Midbrain (tissue), 1 donor: ENCODE results near the gene MLH1.
"Not testable (repeated sequence)": the region's sequence is repeated elsewhere in the genome, so short reads cannot be mapped to it uniquely, and the experiment has no call there.

Experiments
- DNase-seq: peaks from one replicate; lab custom pipeline; 2025; lab: John Stamatoyannopoulos, UW

Gene MLH1

DNA sequence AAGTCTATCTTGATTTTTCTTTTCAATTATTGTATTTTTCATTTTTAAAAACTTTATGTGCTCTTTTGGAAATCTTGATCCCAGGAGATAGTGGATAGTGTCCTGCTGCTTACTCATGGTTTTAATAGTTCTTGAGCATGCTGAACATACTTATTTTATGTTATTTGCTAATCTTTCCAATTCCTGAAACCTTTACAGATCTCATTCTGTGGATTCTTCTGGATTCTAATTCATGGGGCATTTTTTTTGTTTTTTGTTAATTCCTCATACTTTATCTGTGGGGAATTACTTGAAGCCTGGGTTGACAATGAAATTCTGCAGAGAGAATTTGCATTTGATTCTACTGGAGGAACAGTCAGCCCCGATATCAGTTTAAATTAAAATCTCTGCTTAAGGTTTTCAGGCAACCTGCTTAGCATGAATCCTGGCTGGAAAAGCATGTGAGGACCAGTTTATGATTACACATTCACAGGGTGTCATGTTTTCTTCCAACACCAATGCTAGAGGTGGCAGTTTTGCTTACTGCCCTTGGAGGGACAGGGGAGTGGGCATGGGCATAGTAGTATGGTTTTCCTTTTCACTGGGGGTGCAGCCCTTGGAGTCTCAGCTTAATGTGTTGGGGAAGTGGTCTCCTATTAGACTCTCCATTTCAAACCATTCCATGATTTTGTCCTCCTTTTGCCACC is 46.0 kb downstream of the MLH1 start:
- DNase-seq: no peak

DNA sequence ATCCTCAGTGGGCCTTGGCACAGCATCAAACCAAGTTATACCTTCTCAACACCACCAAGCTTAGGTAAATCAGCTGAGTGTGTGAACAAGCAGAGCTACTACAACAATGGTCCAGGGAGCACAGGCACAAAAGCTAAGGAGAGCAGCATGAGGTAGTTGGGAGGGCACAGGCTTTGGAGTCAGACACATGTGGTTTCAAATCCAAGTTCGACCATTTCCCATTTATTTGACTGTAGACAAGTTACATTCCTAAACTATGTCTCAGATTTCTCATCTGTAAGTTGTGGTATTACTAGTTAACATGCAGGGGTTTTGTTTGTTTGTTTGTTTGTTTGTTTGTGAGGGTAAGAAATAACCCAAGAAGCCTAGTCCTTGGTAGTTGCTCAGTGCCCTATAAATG is 46.9 kb downstream of the MLH1 start:
- DNase-seq: no peak

DNA sequence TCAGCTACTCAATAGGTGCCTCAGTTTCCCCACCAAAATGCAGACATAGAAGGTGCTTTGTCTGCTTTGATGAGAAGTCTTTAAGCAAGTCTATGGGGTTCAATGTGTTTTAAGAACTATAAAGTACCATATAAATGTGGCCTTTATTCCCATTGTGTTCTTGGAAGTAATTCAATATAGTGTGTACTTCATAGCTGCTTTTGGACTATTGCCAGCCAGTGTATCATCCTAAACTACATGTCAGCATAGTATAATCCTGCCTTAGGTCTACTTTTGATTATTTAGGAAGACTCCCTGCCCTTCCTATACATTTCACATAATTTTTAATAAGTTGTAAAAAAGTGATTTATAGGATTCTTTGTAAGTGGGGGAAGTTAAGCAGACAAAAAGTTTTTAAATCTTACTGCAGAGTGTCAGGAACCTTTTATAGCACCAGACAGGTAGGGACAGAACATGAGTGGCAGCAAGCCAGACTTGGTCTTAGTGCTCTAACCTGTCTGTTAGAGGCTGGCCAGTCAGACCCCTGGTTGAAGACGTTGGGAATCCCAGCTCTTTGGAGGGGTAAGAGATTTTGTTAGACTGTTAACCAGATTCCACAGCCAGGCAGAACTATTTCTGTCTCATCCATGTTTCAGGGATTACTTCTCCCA is 48.4 kb downstream of the MLH1 start:
- DNase-seq: no peak

- not testable (repeated sequence) for DNase-seq
Observed at GRCh38 chr3:37042712-37043111, 49.4 kb downstream of the MLH1 start.

DNA sequence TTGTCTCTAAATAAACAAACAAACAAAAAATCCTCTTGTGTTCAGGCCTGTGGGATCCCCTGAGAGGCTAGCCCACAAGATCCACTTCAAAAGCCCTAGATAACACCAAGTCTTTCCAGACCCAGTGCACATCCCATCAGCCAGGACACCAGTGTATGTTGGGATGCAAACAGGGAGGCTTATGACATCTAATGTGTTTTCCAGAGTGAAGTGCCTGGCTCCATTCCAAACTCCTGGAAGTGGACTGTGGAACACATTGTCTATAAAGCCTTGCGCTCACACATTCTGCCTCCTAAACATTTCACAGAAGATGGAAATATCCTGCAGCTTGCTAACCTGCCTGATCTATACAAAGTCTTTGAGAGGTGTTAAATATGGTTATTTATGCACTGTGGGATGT is 57.0 kb downstream of the MLH1 start:
- no peak for DNase-seq

DNA sequence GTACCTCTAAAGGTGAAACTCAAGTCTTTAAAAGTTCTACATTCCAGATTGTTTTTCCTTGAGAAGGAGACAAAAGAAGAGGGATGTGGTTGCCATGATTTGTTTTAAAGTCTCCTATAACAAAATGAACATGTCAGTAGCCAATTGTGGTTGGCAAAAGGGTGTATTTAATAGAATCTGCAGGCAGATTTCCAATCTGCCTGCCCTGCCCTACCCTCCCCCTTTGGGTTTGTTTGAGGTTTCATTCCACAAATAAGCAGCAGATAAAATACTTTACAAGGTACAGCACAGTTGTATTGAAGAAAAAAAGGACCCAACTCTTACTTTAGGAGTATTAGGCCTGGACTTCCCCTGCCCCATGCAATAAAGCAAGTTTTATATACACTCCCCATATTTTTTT is 59.5 kb downstream of the MLH1 start:
- DNase-seq: no peak

GRCh38 chr3:37053337-37053736 is 60.0 kb downstream of the MLH1 start:
- peak; percentile 41 for DNase-seq

DNA sequence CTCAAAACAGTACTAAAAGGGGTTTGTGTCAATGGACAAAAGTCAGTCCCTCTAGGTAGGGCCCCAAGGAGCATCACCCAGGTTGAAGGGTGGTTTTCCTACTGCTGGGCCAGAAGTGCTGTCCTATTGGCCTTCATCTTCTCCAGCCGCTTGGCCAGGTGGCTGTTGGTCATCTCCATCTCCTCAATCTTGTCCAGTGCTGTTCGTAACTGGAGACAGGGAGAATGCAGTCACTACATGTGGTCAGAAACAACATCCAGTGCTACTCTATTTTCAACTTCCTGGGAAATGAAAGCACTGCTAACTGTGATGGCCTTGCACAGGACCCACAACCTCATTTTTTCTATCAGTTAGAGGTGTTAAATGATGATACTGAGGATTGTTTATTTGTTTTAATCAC is 60.4 kb downstream of the MLH1 start:
- no peak for DNase-seq

GRCh38 chr3:37054370-37054769 is 61.1 kb downstream of the MLH1 start:
- DNase-seq: no peak

- not testable (repeated sequence) for DNase-seq
Observed at GRCh38 chr3:37055077-37055476, 61.8 kb downstream of the MLH1 start.

GRCh38 chr3:37056826-37057225 is 63.5 kb downstream of the MLH1 start:
- no peak for DNase-seq

GRCh38 chr3:37058117-37058516 is 64.8 kb downstream of the MLH1 start:
- DNase-seq: no peak

DNA sequence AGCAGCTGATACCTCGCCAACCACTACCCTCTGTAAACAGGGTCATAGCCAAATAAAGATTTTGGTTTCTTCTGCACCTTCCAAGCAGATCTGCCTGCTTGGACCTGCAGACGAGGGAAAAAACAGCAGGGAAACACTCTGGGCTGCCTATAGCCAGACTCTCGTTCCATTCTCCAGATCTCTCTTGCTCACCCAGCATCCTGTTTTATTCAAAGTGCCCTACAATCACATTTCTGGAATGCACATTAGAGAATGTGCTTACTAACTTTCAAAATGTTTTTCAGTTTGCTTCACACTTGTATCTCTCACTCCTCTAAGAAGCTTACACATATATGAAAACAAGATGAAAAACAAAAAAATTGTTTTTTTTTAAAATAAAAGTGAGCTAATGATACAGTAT is 71.4 kb downstream of the MLH1 start:
- DNase-seq: no peak

- DNase-seq: no peak
Observed at GRCh38 chr3:37067577-37067976, 74.3 kb downstream of the MLH1 start.

DNA sequence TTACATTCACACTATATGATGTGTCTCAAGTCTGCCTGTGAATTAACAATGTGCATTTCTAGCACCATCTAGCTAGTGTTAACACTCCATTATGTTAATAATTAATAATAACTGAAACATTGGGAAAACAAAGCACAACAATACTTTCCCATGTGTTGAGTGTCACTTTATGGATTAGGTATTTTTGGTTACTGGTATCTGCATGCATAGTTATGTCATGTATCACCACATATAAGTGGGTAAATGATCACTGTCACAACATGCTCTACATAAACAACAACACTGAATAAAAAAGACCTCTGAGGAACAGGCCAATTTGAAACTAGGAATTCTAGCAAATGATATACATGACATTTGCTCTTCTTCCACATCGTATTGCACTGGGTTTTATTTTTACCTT is 74.7 kb downstream of the MLH1 start:
- DNase-seq: no peak

DNA sequence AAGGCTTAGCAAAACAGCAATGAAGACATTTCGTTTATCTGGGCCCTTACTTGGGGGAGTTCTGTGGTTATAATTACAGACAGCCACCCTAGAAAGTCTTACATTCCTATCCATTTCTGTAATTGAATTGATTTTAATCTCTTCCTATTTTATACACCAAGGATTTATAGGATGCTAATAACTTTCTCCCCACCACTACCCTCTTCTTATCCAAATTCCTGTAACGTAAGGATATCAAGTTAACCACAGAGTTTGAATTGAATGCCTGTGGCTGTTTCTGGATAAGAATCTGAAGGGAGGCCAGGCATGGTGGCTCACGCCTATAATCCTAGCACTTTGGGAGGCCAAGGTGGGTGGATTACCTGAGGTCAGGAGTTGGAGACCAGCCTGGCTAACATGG is 78.6 kb downstream of the MLH1 start:
- DNase-seq: no peak

GRCh38 chr3:37072892-37073291 is 79.6 kb downstream of the MLH1 start:
- no peak for DNase-seq

GRCh38 chr3:37074178-37074577 is 80.9 kb downstream of the MLH1 start:
- no peak for DNase-seq

DNA sequence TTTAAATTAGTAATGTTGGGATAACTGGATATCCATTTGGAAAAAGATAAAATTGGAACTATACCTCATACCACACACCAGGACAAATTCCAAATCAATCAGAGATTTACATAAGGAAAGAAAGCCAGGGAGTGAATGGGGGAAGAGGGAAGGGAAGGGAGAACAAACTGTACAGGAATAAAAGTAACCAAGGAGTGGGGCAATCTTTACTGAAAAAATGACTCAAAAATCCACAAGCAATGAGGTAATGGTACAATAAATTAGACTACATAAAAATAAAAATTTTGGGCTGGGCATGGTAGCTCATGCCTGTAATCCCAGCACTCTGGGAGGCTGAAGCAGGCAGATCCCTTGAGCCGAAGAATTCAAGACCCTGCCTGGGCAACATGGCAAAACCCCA is 82.6 kb downstream of the MLH1 start:
- no peak for DNase-seq

DNA sequence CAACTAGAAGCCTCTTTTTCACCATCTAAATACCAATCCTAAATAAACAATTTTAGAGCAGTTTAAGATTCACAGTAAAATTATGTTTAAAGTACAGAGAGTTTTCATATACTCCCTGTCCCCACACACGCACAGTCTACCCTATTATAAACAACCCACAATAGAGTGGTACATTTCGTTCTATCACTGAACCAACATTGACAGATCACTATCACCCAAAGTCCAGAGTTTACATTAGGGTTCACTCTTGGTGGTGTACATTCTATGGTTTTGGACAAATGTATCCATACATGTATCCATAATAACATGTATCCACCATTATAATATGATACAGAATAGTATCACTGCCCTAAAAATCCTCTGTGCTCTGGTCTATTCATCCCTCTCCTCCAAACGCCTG is 89.0 kb downstream of the MLH1 start:
- DNase-seq: no peak

GRCh38 chr3:37086918-37087317 is 93.6 kb downstream of the MLH1 start:
- DNase-seq: no peak

DNA sequence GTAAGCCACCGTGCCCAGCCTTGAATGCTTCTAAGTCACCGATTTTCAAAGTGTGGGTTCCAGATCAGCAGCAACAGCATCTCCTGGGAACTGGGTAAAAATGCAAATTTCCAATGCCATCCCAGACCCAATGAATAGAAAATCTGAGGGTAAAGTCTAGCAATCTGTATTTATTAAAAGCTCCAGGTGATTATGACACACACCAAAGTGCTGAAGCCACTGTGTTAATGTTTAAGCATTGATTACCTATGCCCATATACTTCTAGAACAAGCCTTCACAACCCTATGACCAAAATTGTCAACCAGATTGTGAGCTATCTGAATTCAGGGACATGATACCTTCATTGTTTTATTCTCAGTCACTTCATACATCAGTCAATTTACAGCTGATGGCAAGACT is 94.6 kb downstream of the MLH1 start:
- no peak for DNase-seq

DNA sequence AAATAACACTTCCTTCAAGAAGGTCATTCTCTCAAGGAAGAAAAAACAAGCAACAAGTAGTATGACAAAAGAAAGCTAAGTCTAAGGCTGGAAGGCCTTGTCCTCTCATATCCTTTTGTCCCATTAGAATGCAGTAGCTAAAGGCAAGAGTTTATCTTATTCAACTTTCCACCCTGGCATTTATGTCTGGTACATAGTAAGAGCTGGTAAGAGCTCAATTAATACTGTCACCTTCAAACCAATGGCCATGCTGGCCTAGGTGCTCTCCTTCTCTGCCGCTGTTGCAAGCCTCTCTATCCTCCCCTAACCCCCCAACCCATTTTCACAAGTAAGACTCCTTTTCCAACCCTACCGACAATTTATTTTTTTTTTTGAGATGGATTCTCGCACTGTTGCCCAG is 99.2 kb downstream of the MLH1 start:
- DNase-seq: no peak

- DNase-seq: no peak
Observed at GRCh38 chr3:37093481-37093880, 100.2 kb downstream of the MLH1 start.
